ENCODE data around the gene ALDOA.

DNA sequence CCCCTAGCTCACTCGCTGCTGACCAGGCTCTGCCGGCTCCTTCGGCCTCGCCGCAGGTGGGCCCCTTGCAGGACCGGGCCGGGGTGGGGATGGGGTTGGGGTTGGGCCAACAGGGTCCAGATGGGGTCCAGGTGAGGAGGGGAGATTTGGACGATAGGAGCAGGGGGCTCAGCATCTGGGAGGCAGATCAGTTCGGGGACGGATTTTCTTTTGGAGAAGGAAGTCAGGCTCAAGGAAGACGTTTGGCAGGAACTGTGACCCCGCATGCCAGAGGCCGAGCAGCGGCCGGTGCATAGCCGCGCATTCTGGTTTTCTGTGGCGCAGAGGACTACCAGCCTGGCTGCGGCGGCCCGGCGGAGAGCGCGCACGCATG lies 845 bp upstream of the ALDOA start:
- TF ChIP-seq POLR2A (IDR thresholded peaks at IDR 0.05): no peak
- TF ChIP-seq, protein P1, sequence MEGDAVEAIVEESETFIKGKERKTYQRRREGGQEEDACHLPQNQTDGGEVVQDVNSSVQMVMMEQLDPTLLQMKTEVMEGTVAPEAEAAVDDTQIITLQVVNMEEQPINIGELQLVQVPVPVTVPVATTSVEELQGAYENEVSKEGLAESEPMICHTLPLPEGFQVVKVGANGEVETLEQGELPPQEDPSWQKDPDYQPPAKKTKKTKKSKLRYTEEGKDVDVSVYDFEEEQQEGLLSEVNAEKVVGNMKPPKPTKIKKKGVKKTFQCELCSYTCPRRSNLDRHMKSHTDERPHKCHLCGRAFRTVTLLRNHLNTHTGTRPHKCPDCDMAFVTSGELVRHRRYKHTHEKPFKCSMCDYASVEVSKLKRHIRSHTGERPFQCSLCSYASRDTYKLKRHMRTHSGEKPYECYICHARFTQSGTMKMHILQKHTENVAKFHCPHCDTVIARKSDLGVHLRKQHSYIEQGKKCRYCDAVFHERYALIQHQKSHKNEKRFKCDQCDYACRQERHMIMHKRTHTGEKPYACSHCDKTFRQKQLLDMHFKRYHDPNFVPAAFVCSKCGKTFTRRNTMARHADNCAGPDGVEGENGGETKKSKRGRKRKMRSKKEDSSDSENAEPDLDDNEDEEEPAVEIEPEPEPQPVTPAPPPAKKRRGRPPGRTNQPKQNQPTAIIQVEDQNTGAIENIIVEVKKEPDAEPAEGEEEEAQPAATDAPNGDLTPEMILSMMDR (IDR thresholded peaks at IDR 0.05): no peak

Data from thyroid gland (tissue), 4 donors.